Measurements from ENCODE around the gene PCDHAC1.
A peak's percentile ranks its signal among the peaks of the same experiment; 100 is the strongest.
"Not testable (repeated sequence)": the region's sequence is repeated elsewhere in the genome, so short reads cannot be mapped to it uniquely, and the experiment has no call there.

PCDHAC1 gene, protein sequence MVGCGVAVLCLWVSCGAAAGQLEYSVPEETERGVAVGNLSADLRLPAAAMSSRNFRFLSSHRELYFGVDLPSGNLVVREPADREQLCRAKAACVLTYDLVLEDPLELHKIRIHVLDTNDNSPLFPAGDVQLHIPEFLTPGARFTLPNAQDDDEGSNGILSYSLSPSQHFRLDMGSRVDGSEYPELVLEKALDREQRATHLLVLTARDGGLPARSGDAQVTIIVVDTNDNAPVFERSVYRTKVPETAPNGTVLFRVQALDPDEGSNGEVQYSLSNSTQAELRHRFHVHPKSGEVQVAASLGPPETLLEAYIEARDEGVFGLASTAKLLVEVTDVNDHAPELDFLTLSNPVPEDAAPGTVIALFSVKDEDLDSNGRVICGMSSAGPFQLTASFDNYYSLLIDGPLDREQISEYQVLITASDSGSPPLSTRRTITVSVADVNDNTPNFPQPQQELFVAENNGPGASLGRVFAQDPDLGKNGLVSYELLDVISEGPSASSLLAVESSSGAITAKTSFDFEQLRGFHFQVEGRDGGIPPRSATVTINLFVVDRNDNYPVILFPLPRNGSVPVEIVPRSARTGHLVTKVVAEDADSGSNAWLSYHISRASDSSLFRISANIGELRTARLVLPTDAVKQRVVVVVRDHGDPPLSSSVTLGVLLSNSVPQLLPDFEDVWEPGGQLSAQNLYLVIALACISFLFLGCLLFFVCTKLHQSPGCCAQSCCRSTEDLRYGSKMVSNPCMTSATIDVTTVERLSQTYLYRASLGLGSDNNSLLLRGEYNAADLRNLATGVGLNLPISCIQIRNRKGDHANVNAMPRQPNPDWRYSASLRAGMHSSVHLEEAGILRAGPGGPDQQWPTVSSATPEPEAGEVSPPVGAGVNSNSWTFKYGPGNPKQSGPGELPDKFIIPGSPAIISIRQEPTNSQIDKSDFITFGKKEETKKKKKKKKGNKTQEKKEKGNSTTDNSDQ

GRCh38 chr5:140925806-140926442, at the start of gene PCDHAC1:
TSS of gene PCDHAC1 (plus strand) at chr5:140926299. CDS start at chr5:140926893, 594 bp downstream.
- DNase-seq = no peak

DNA sequence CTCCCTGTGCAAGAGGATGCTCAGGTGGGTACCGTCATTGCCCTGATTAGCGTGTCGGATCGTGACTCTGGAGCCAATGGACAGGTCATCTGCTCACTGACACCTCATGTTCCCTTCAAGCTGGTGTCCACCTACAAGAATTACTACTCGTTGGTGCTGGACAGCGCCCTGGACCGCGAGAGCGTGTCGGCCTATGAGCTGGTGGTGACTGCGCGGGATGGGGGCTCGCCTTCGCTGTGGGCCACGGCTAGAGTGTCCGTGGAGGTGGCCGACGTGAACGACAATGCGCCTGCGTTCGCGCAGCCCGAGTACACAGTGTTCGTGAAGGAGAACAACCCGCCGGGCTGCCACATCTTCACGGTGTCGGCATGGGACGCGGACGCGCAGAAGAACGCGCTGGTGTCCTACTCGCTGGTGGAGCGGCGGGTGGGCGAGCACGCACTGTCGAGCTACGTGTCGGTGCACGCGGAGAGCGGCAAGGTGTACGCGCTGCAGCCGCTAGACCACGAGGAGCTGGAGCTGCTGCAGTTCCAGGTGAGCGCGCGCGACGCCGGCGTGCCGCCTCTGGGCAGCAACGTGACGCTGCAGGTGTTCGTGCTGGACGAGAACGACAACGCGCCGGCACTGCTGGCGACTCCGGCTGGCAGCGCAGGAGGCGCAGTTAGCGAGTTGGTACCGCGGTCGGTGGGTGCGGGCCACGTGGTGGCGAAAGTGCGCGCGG, 49.4 kb upstream of the PCDHAC1 start:
- not testable (repeated sequence) for DNase-seq

DNA sequence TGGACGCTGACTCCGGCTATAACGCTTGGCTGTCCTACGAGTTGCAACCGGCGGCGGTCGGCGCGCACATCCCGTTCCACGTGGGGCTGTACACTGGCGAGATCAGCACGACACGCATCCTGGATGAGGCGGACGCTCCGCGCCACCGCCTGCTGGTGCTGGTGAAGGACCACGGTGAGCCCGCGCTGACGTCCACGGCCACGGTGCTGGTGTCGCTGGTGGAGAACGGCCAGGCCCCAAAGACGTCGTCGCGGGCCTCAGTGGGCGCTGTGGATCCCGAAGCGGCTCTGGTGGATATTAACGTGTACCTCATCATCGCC, 48.9 kb upstream of the PCDHAC1 start:
- DNase-seq = no peak

GRCh38 chr5:140881889-140882590, 44.1 kb upstream of the PCDHAC1 start, which contains the start of gene PCDHA13:
TSS of gene PCDHA13 (plus strand) at chr5:140882124. CDS start at chr5:140882269, 145 bp downstream.
- DNase-seq = no peak

DNA sequence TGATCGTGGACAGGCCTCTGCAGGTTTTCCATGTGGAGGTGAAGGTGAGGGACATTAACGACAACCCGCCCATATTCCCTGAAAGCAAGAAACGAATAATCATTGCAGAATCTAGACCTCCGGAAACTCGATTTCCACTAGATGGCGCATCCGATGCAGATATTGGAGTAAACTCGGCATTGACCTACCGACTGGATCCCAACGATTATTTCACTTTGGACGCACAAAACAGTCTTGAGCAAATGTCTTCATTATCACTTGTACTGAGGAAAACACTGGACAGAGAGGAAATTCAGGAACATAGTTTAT, 43.6 kb upstream of the PCDHAC1 start:
- no peak for DNase-seq

GRCh38 chr5:140883373-140883772, 42.7 kb upstream of the PCDHAC1 start:
- DNase-seq = no peak

GRCh38 chr5:140883927-140884697, 42.0 kb upstream of the PCDHAC1 start:
- no peak for DNase-seq

GRCh38 chr5:140916325-140916724, 9.8 kb upstream of the PCDHAC1 start:
- no peak for DNase-seq

DNA sequence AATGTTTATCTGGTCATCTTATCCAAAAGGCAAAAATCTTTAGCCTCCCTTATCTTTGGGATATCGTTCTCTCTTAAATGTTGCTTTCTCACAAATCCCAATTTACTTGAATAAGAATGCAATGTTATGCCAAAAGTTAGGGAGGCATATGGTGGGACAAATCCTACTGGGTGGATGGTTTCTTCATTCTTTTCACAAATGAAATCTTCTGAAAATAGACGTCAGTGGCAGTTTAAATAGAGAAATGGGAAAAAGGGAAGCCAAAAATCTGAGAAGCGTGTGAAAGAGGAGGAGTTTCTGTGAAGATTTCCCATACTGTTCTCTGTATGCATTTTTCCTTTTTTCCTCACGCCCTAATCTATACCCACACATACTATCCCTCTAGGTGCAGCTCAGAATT, 2.5 kb upstream of the PCDHAC1 start:
- no peak for DNase-seq

GRCh38 chr5:140926443-140927227, 536 bp downstream of the PCDHAC1 start:
- DNase-seq = peak; percentile 7

GRCh38 chr5:140927228-140927573, 1.1 kb downstream of the PCDHAC1 start:
- no peak for DNase-seq

DNA sequence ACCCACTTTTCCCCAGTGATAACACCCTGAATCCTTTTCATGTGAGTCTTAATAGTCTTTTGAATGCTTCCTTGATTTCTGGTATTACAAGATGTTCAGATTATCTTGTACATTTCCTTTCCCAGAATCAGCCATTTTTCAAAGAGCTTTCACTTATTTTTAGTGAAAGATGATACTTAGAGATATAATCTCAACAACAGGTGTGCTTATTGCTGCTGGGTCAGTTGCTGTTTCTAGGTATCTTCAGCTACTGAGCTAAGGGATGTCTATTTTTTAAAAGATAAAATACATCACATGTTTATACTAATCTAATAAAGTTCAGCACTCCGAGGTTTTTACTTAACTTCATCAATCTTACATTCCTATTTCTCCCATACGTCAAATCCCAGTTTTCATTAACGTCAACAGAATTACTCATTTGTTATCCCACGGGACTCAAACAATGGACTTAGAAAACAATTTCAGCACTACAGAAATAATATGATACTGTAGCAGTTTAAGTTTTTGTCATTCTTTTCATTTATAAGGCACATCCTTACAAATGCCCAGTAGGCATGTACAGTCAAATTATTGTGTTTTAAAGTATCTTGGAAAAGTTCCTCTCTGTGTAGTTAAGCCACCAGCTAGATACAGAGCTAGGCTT, 9.0 kb downstream of the PCDHAC1 start:
- no peak for DNase-seq

DNA sequence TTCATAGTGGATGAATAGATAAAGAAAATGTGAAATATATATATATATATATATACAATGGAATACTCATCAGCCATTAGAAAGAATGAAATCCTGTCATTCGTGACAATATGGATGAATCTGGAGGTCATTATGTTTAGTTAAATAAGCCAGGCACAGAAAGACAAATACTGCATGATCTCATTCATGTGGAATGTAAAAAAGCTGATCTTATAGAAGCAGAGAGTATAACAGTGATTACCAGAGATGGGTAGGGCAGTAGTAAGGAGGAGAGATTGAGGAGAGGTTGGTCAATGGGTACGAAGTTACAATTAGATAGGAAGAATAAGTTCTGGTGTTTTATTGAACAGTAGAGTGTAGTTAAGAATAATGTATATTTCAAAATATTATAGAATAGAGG, 20.5 kb downstream of the PCDHAC1 start:
- DNase-seq = no peak

DNA sequence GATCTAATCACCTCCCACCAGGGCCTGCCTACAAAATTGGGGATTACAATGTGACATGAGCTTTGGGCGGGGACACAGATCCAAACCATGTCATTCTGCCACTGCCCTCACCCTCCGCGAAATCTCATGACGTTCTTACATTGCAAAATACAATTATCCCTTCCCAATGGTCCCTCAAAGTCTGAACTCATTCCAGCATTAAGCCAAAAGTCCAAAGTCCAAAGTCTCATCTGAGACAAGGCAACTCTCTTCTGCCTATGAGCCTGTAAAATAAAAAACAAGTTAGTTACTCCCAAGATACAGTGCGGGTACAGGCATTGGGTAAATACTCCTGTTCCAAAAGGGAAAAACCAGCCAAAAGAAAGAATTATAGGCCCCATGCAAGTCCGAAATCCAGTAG, 25.5 kb downstream of the PCDHAC1 start:
- no peak for DNase-seq

- no peak for DNase-seq
These were observed 27.1 kb downstream of the PCDHAC1 start for GRCh38 chr5:140953234-140953633.

DNA sequence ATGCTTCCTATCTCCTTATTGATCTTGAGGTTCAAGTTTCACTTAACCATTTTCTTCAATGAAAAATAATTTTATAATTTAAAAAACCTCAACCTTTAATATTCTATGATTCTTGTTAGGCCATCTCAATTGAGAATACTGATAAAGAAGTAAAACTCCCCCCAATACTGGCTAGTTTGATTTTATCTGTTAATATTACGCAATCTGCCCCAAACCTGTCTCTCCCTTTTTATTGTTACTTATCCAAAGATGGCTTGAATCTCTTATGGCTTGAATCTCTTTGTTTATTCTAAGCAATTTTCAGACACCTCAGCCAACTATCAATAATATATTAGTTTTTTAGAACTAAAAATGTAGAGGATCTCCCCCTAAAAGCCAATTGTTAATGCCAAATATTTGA, 36.1 kb downstream of the PCDHAC1 start:
- DNase-seq = no peak

DNA sequence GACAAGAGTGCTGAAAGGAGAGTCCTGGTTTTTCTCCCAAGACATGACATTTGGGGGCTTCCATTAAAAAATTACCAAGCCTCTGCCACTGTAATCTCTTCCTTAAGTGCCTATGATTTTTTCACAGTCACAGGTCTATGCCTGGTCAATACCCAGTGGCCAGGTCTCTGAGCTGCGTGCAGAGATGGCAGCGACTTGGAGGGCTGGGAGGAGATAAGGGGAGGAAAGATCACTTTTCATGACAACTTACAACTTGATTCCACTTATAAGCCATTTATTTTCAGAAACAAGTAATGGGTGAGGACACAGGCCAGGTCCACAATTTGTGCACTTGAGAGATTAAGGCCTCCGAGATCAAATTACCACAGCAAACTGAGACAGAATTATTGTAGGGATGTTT, 38.3 kb downstream of the PCDHAC1 start:
- DNase-seq = no peak

GRCh38 chr5:140965905-140966292, 39.8 kb downstream of the PCDHAC1 start:
- DNase-seq = no peak

DNA sequence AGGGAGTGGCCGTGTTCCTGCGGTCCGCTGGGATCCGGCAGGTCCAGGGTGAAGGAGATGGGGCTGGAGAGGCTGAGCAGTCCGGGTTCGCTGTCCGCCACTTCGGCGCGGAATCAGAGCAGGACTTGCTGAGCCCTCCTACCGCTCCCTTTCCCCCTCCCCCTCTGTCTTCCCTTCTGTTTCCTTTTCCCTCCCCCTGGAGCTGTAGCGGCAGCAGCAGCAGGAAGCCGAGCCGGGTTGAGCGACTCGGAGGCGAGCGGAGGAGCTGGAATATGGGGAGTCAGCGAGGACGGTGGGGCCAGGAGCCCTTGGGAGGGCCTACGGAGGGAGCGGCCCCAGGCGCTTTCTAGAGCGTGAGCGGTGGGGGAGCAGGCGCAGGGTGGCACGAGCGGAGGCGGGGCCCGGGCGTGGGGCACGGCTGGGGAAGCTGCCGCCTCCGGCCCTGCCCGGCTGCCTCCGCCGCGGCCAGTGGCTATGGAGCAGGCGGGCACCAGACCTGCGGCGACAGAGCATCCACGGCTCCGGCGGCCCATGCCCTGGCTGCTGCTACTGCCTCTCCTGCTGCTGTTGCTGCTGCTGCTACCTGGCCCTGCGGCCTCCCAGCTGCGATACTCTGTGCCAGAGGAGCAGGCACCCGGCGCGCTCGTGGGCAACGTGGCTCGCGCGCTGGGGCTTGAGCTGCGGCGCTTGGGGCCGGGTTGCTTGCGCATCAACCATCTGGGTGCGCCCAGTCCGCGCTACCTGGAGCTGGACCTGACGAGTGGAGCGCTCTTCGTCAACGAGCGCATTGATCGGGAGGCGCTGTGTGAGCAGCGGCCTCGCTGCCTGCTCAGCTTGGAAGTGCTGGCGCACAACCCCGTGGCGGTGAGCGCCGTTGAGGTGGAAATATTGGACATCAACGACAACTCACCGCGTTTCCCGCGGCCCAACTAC, 40.5 kb downstream of the PCDHAC1 start, which contains the start of gene PCDHAC2:
Gene PCDHAC2 (plus strand): TSS at position 184 of the 933 bp plus-strand sequence. CDS start 291 bp downstream, at position 475.
- DNase-seq = no peak

Measured in CD4-positive, alpha-beta T cell treated with Interleukin-10 for 1 hour (primary cell).